ENCODE data around the gene HOATZ. TPM values are rescaled to one million over a fixed set of nuclear protein-coding genes. Genes with fewer than 3 reads are reported as not detected.
A peak's percentile ranks its signal among the peaks of the same experiment; 100 is the strongest.

Gene HOATZ
- total RNA-seq, 4 donors from 2014 or later, result not detected

- no peak for DNase-seq
- TF ChIP-seq POLR2AphosphoS5 (IDR thresholded peaks at IDR 0.05), result no peak
- no peak for TF ChIP-seq CTCF (IDR thresholded peaks at IDR 0.05)
- TF ChIP-seq EP300 (IDR thresholded peaks at IDR 0.05; ENCODE audit: low read depth), result no peak
- no peak for TF ChIP-seq POLR2A (IDR thresholded peaks at IDR 0.05)
- Histone ChIP-seq H3K9me3 (no peaks in the 10 kb centered on the region), H3K4me1 (peaks cover 0 to 14% (median 11%) of the 10 kb centered on the region in 4 donors), H3K27me3 (peaks cover 44% of the 10 kb centered on the region), H3K4me3 (peak overlapping the region in 1 of 4 donors; percentile 29), H3K27ac (no peak overlapping the region), H3K36me3 (no peaks in the 10 kb centered on the region)
- in situ Hi-C loops (cut with MboI; ENCODE audit: low pct_ligation_motif_present in 1 of 4, low pct_unique_long_range_greater_than_20kb in 1 of 4, low sequenced_read_pairs in 3 of 4) (no loop called here), intact Hi-C loops (cut with DNase I; ENCODE audit: low total_unique reads) (no loop called here)
- 31 to 48% methylated on average over 3 to 6 of the region's 6 CpGs for WGBS, 2 donors (ENCODE audit: low coverage in 1 of 2)
Observed at GRCh38 chr11:111513240-111513605, 1.4 kb upstream of the HOATZ start.

GRCh38 chr11:111515591-111515990 lies 1.0 kb downstream of the HOATZ start:
- whole genome bisulfite sequencing, 2 donors (ENCODE audit: low coverage in 1 of 2), result 80 to 96% methylated on average over 1 to 2 of the region's 2 CpGs
- no peak overlapping the region for H3K4me3 ChIP-seq
- no peak for DNase-seq
- intact Hi-C loops (cut with DNase I; ENCODE audit: low total_unique reads), result no loop called here
- peaks cover 44% of the 10 kb centered on the region for H3K27me3 ChIP-seq
- H3K36me3 ChIP-seq, result no peaks in the 10 kb centered on the region
- in situ Hi-C loops (cut with MboI; ENCODE audit: low pct_ligation_motif_present in 1 of 4, low pct_unique_long_range_greater_than_20kb in 1 of 4, low sequenced_read_pairs in 3 of 4), result no loop called here
- TF ChIP-seq EP300 (IDR thresholded peaks at IDR 0.05; ENCODE audit: low read depth), result no peak
- no peak for TF ChIP-seq POLR2A (IDR thresholded peaks at IDR 0.05)
- no peak for TF ChIP-seq CTCF (IDR thresholded peaks at IDR 0.05)
- TF ChIP-seq POLR2AphosphoS5 (IDR thresholded peaks at IDR 0.05), result no peak
- no peak overlapping the region for H3K27ac ChIP-seq
- no peaks in the 10 kb centered on the region for H3K9me3 ChIP-seq
- peaks cover 0 to 14% (median 11%) of the 10 kb centered on the region in 4 donors for H3K4me1 ChIP-seq

- in situ Hi-C loops (cut with MboI; ENCODE audit: low pct_ligation_motif_present in 1 of 4, low pct_unique_long_range_greater_than_20kb in 1 of 4, low sequenced_read_pairs in 3 of 4) (no loop called here), intact Hi-C loops (cut with DNase I; ENCODE audit: low total_unique reads) (no loop called here)
- H3K4me3 ChIP-seq, result no peak overlapping the region
- no peaks in the 10 kb centered on the region for H3K9me3 ChIP-seq
- peaks cover 17% of the 10 kb centered on the region for H3K27me3 ChIP-seq
- no peaks in the 10 kb centered on the region for H3K36me3 ChIP-seq
- H3K27ac ChIP-seq, result no peak overlapping the region
- TF ChIP-seq CTCF (IDR thresholded peaks at IDR 0.05), result no peak
- no peak for TF ChIP-seq EP300 (IDR thresholded peaks at IDR 0.05; ENCODE audit: low read depth)
- TF ChIP-seq POLR2A (IDR thresholded peaks at IDR 0.05), result no peak
- no peak for TF ChIP-seq POLR2AphosphoS5 (IDR thresholded peaks at IDR 0.05)
- no peak for DNase-seq
- peaks cover 0 to 6% (median 2%) of the 10 kb centered on the region in 4 donors for H3K4me1 ChIP-seq
- WGBS, 2 donors (ENCODE audit: low coverage in 1 of 2), result 55% methylated on average over 1 of the region's 1 CpG; no CpG with 5 or more reads in 1 of the 2 donors
Observed at GRCh38 chr11:111518668-111519067, 4.1 kb downstream of the HOATZ start.

DNA sequence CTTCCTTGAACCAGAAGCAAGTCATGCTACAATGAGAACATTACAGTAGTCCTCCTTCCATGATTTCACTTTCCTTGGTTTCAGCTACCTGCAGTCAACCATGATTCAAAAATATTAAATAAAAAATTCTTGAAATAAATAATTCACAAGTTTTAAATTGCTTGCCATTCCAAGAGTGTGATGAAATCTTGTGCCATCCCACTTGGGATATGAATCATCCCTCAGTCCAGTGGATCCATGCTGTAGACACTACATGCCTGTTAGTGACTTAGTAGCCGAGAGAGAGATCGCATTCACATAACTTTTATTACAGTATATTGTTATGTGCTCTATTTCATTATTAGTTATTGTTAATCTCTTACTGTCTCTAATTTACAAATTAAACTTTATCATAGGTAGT lies 6.0 kb downstream of the HOATZ start:
- Histone ChIP-seq H3K4me1 (no peaks in the 10 kb centered on the region), H3K27me3 (no peaks in the 10 kb centered on the region), H3K27ac (no peak overlapping the region), H3K4me3 (no peak overlapping the region), H3K36me3 (no peaks in the 10 kb centered on the region), H3K9me3 (no peaks in the 10 kb centered on the region)
- 94 to 97% methylated on average over 2 of the region's 2 CpGs for WGBS, 2 donors (ENCODE audit: low coverage in 1 of 2)
- no peak for DNase-seq
- in situ Hi-C loops (cut with MboI; ENCODE audit: low pct_ligation_motif_present in 1 of 4, low pct_unique_long_range_greater_than_20kb in 1 of 4, low sequenced_read_pairs in 3 of 4), result no loop called here
- intact Hi-C loops (cut with DNase I; ENCODE audit: low total_unique reads), result no loop called here
- TF ChIP-seq POLR2AphosphoS5 (IDR thresholded peaks at IDR 0.05) (no peak), POLR2A (IDR thresholded peaks at IDR 0.05) (no peak), CTCF (IDR thresholded peaks at IDR 0.05) (no peak)

Data from transverse colon (tissue), 4 donors.